BLaER1 (cell line): ENCODE data around the gene KRT35.

Experiments
- H3K27ac ChIP-seq: shearing (Covaris generic); formaldehyde crosslinking; 2 replicates; pipeline ENCODE4 v1.8.1; 2022
- H3K27me3 ChIP-seq: shearing (Covaris generic); formaldehyde crosslinking; 2 replicates; pipeline ENCODE4 v1.8.1; 2022
- H3K36me3 ChIP-seq: shearing (Covaris generic); formaldehyde crosslinking; 2 replicates; pipeline ENCODE4 v1.8.1; 2022
- H3K4me1 ChIP-seq: shearing (Covaris generic); formaldehyde crosslinking; 2 replicates; pipeline ENCODE4 v1.8.1; 2022
- H3K4me2 ChIP-seq: shearing (Covaris generic); formaldehyde crosslinking; 2 replicates; pipeline ENCODE4 v1.8.1; 2022
- H3K4me3 ChIP-seq: shearing (Covaris generic); formaldehyde crosslinking; 2 replicates; pipeline ENCODE4 v1.8.1; 2022
- H3K9ac ChIP-seq: shearing (Covaris generic); formaldehyde crosslinking; 2 replicates; pipeline ENCODE4 v1.8.1; 2022
- H3K9me3 ChIP-seq: shearing (Covaris generic); formaldehyde crosslinking; 2 replicates; pipeline ENCODE4 v1.8.1; 2022
- H4K20me1 ChIP-seq: shearing (Covaris generic); formaldehyde crosslinking; 2 replicates; pipeline ENCODE4 v1.8.1; 2022
- Cebpa-rat ChIP-seq: shearing (Covaris generic); IDR thresholded peaks from 2 replicates; pipeline ENCODE4 v1.8.1; 2022

Gene KRT35

DNA sequence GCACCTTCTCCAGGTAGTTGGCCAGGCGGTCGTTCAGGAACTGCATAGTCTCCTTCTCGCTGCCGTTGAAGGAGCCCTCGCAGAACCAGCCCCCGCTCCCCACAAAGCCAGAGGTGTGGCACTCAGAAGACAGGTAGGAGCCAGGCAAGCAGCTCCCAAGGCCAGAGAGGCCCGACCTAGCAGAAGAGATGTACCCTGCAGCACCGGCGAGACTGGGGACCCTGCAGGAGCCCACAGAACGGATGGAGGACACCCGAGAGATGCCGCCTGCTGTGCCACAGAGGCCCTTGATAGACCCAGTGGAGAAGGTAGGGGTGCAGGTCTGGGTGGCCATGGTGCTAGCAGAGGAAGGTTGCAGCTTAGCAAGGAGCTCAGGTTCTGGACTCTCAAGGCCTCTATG is 8.6 kb upstream of the KRT35 start, which contains the start of gene KRT36:
Gene KRT36, minus strand, starts transcription at position 380 of the 400 bp plus-strand sequence. Its CDS starts 46 bp downstream, at position 334.
- no peak for TF ChIP-seq Cebpa-rat
- Histone ChIP-seq H3K9me3 (no peaks in the 10 kb centered on the region), H3K4me1 (peaks cover 6% of the 10 kb centered on the region), H3K4me2 (no peak within 1 kb of the TSS; the same call in 1 of the 2 replicates), H3K4me3 (no peak within 1 kb of the TSS), H3K27ac (no peak within 1 kb of the TSS), H4K20me1 (no peaks in the 10 kb centered on the region), H3K9ac (no peak within 1 kb of the TSS), H3K27me3 (no peaks in the 10 kb centered on the region), H3K36me3 (no peaks in the 10 kb centered on the region)

DNA sequence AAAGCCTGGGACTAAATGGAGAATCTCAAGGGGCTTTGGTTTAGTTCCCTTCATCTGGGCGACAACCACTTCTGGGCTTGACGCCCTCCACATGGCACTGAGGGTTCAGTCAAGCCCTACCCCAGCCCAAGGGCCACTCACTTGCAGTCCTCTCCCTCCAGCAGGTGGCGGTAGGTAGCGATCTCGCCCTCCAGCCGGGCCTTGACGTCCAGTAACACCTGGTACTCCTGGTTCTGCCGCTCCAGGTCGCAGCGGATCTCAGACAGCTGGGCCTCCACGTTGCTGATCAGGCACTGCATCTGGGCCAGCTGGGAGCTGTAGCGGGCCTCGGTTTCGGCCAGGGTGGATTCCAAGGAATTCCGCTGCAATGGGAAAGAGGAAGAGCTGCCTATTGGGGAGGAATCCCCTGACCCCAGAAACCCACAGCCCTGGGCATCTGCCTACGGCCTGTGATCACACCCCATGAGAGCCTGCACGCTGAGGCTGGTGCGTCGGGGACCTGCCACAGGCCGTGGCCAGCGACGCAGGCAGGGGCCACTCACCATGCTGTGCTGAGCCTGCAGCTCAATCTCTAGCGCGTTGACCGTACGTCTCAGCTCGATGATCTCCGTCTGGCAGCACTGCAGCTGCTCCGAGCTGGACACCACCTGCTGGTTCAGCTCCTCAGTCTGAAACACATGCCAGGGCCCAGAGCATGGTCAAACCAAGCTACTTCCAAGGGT is 6.0 kb upstream of the KRT35 start:
- H3K4me3 ChIP-seq: no peak overlapping the region
- H3K4me2 ChIP-seq: no peak overlapping the region
- peaks cover 6% of the 10 kb centered on the region for H3K4me1 ChIP-seq
- H3K9ac ChIP-seq: no peak overlapping the region
- no peaks in the 10 kb centered on the region for H3K36me3 ChIP-seq
- no peaks in the 10 kb centered on the region for H3K27me3 ChIP-seq
- no peaks in the 10 kb centered on the region for H4K20me1 ChIP-seq
- H3K9me3 ChIP-seq: no peaks in the 10 kb centered on the region
- no peak overlapping the region for H3K27ac ChIP-seq
- no peak for TF ChIP-seq Cebpa-rat

DNA sequence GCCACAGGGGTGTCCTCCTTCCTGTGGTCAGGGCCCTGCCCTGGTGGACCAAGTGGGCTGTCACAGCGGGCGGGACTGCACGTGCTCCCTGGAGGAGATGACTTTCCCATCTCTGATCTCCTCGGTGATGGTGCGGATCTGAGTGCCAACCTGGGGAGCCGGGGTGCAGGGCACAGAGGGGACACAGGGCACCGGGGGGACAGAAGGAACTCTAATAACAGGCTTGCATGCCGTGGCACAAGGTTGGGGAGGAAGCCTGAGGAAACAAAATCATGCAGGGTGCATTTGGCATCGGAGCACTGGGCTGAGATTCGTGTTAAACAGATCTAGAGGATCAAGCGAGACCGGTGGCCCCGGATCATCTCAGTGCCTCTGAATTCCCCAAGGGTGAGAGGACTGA is 5.4 kb upstream of the KRT35 start:
- Histone ChIP-seq H3K9me3 (no peaks in the 10 kb centered on the region), H3K4me1 (peaks cover 6% of the 10 kb centered on the region), H3K27me3 (no peaks in the 10 kb centered on the region), H4K20me1 (no peaks in the 10 kb centered on the region), H3K4me3 (no peak overlapping the region), H3K27ac (no peak overlapping the region), H3K4me2 (no peak overlapping the region), H3K36me3 (no peaks in the 10 kb centered on the region), H3K9ac (no peak overlapping the region)
- TF ChIP-seq Cebpa-rat: no peak

DNA sequence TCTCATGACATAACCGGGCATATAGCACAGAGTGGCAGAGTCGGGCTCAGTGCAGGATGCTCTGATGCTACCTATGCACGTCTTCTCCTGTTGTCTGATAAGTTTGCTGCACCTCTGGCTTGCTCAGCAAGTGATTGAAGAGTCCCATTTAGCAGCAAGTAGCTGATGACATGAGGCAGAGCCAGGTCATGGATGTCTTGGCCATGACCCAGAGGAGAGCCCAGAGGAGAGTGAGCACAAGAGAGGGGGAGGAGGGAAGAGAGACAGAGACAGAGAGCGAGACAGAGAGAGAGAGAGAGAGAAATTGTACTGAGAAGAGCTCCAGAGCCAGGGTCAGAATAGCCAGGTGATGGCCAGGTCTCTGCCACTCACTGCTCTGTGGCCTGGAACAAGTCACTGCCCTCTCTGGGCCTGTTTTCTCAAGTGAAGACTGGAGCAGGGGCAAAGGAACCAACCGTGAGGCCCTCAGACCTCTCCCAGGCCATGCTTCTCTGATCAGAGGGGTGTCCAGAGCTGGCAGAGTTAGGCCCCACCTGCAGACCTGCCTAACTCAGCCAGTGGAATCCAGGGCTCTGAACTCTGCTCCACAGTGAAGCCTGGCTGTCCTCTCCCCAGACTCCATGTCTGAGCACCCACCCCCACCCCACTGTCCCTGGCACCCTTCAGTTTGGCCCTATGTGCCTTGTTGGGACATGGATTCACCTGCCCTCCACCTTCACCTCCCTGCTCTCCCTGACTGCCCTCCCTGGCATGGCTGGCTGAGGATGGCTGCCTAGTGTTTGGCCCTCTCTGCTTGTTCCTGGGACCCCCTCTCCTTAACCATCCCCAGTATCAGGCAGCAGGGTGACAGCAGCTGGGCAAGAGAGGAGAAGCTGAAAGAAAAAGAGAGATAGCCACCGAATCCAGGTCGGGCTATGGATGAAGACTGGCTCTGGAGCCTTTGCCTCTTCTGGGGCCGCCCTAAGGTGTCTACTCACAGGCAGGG is 4.3 kb upstream of the KRT35 start:
- H3K9me3 ChIP-seq: no peaks in the 10 kb centered on the region

DNA sequence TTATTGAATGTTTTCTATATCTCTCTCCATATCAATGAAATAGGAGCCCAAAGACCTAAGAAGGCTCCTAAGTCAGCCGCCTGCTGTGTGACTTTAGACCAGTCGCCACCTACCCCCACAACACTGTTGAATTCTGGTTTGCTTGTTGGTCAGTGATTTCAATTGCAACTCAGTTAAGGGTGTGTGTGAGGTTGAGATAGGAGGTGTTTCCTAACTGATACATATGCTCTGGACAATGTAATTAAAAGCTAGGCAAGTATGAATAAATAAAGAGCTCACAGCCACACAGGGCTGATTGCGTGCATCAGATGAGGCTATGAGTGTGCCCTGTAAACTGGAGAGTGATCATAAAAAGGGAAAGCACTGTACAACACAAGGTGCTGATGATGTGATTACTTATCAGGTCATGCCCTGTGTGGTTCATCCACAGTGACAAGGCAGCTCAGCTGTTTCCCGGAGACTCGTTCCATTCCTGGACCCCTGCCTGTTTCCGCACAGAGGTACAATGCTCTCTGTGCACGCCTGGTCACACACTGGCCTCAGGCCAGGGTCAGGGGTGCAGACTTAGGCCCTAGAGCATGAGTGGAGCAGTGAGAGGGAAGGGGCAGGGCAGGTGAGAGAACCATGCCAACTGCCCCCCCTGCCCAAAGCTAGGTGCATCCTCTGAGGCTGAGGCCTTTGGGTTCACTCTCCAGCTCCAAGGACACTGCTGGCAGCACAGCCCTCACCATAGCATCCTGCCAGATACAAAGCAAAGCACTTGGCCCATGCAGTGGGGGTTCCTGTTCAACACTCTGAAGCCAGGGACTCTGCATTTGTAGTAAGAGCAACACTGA is 3.3 kb upstream of the KRT35 start:
- H4K20me1 ChIP-seq: no peaks in the 10 kb centered on the region
- H3K9ac ChIP-seq: no peak overlapping the region
- TF ChIP-seq Cebpa-rat: no peak
- H3K9me3 ChIP-seq: no peaks in the 10 kb centered on the region
- H3K36me3 ChIP-seq: no peaks in the 10 kb centered on the region
- H3K27me3 ChIP-seq: no peaks in the 10 kb centered on the region
- no peak overlapping the region for H3K4me2 ChIP-seq
- no peak overlapping the region for H3K27ac ChIP-seq
- H3K4me1 ChIP-seq: peaks cover 7% of the 10 kb centered on the region; the same call in 1 of the 2 replicates
- H3K4me3 ChIP-seq: no peak overlapping the region

More for the DNA sequence above, 4.3 kb upstream of the KRT35 start:
- H3K36me3 ChIP-seq: no peaks in the 10 kb centered on the region
- no peaks in the 10 kb centered on the region for H3K27me3 ChIP-seq
- no peak overlapping the region for H3K4me3 ChIP-seq
- H3K4me1 ChIP-seq: peaks cover 4% of the 10 kb centered on the region
- no peak overlapping the region for H3K9ac ChIP-seq
- TF ChIP-seq Cebpa-rat: no peak
- H3K4me2 ChIP-seq: no peak overlapping the region
- no peaks in the 10 kb centered on the region for H4K20me1 ChIP-seq
- no peak overlapping the region for H3K27ac ChIP-seq

DNA sequence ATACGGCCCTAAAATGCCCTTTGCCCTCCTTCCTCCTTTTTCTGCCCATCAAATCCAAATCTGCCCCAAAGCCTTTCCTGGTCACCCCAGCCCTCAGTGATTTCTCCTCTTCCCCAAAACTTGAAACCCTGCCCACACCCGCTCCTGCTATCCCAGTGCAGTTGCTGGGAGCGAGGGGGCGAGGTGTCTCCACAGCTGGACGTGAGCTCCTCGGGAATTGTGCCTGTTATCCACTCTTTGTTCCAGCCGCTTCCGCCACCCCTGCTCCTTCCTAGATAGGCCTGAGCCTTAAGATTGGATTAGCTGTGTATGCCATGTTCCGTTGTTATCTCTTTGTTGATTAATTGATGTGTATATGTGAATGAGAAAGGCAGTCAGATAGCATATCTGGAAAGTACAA is 2.6 kb upstream of the KRT35 start:
- Histone ChIP-seq H3K36me3 (no peaks in the 10 kb centered on the region), H3K27ac (no peak overlapping the region), H4K20me1 (no peaks in the 10 kb centered on the region), H3K9ac (no peak overlapping the region), H3K9me3 (no peaks in the 10 kb centered on the region), H3K4me2 (no peak overlapping the region), H3K4me1 (peaks cover 7% of the 10 kb centered on the region; the same call in 1 of the 2 replicates), H3K27me3 (no peaks in the 10 kb centered on the region), H3K4me3 (no peak overlapping the region)
- TF ChIP-seq Cebpa-rat: no peak

DNA sequence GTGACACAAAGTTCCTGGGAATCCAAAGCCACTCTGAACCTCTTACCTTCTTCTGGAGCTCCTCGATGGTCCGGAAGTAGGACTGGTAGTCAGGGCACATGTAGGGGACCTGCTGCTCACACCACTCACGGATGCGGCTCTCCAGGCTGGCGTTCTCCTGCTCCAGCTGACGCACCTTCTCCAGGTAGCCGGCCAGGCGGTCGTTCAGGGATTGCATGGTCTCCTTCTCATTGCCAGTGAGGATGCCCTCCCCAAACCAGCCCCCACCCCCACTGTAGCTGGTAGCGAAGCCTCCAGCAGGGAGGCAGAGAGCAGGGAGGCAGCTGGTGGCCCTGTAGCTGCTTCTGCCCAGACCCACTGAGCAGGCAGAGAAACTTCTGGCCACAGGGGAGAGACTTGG is 370 bp downstream of the KRT35 start:
- H3K4me2 ChIP-seq: no peak overlapping the region
- H3K27me3 ChIP-seq: no peaks in the 10 kb centered on the region
- no peak overlapping the region for H3K4me3 ChIP-seq
- no peak overlapping the region for H3K27ac ChIP-seq
- no peaks in the 10 kb centered on the region for H4K20me1 ChIP-seq
- no peak overlapping the region for H3K9ac ChIP-seq
- H3K4me1 ChIP-seq: peaks cover 7% of the 10 kb centered on the region; the same call in 1 of the 2 replicates
- H3K36me3 ChIP-seq: no peaks in the 10 kb centered on the region
- H3K9me3 ChIP-seq: no peaks in the 10 kb centered on the region
- TF ChIP-seq Cebpa-rat: no peak

DNA sequence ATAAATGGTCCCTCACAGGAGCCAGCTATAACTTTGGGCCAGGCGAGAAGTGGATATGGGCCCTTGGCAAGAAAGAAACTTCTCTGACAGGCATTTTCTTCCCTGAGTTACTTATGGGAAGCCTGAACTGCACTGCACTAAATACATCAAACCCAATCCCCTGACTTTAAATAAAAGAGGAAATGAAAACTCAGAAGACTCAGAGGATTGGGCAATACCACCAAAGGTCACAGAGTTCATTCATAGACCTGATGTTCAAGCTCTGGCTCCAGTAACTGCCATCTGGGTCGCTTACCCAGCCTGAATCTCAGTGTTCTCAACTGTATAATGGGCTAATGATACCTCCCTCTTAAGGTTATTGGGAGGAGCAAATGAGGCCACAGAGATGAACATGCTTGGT is 815 bp downstream of the KRT35 start:
- peaks cover 7% of the 10 kb centered on the region; the same call in 1 of the 2 replicates for H3K4me1 ChIP-seq
- no peak overlapping the region for H3K27ac ChIP-seq
- no peaks in the 10 kb centered on the region for H4K20me1 ChIP-seq
- H3K36me3 ChIP-seq: no peaks in the 10 kb centered on the region
- no peak overlapping the region for H3K9ac ChIP-seq
- H3K4me2 ChIP-seq: no peak overlapping the region
- TF ChIP-seq Cebpa-rat: no peak
- no peaks in the 10 kb centered on the region for H3K9me3 ChIP-seq
- H3K4me3 ChIP-seq: no peak overlapping the region
- no peaks in the 10 kb centered on the region for H3K27me3 ChIP-seq

DNA sequence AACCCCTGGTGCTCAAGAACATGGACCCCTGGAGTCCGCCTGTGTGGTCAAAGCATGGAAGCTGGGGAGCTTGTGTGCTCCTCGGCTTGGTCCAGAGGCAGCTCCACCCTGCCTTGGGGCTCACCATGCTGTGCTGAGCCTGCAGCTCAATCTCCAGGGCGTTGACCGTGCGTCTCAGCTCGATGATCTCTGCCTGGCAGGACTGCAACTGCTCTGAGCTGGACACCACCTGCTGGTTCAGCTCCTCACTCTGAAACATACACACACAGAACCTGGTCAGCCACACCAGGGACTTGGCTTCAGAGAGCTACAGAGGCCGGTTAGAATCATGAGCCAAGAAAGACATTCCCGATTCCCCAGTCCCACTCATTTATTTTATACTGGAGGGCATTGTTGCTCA is 2.7 kb downstream of the KRT35 start:
- Histone ChIP-seq H3K4me3 (no peak overlapping the region), H3K27ac (no peak overlapping the region), H3K9me3 (no peaks in the 10 kb centered on the region), H4K20me1 (no peaks in the 10 kb centered on the region), H3K36me3 (no peaks in the 10 kb centered on the region), H3K4me1 (peaks cover 7% of the 10 kb centered on the region; the same call in 1 of the 2 replicates), H3K27me3 (no peaks in the 10 kb centered on the region), H3K4me2 (no peak overlapping the region), H3K9ac (no peak overlapping the region)
- no peak for TF ChIP-seq Cebpa-rat
